Progenitor cell of endocrine pancreas (in vitro differentiated cells): ENCODE measurements around the gene CEP44. TPM values are rescaled to one million over a fixed set of nuclear protein-coding genes. Genes with fewer than 3 reads are reported as not detected.

Experiments
- DNase-seq: peaks from one replicate; pipeline ENCODE4 v3.0.0; 2021; ENCODE audit warnings: low spot score; ENCODE audit not compliant: unreplicated experiment
- H3K27ac Mint-ChIP-seq: 2 replicates; pipeline ENCODE4 v1.8.0; 2021; ENCODE audit warnings: mild to moderate bottlenecking, moderate library complexity, mixed read lengths
- H3K27me3 Mint-ChIP-seq: 2 replicates; pipeline ENCODE4 v1.8.0; 2021; ENCODE audit warnings: mixed read lengths
- H3K36me3 Mint-ChIP-seq: 2 replicates; pipeline ENCODE4 v1.8.0; 2022; ENCODE audit warnings: mixed read lengths; ENCODE audit not compliant: insufficient read depth
- H3K4me1 Mint-ChIP-seq: 2 replicates; pipeline ENCODE4 v1.8.0; 2021; ENCODE audit warnings: low read depth, mixed read lengths
- H3K4me3 Mint-ChIP-seq: 2 replicates; pipeline ENCODE4 v1.8.0; 2021; ENCODE audit warnings: low read depth, mild to moderate bottlenecking, moderate library complexity, mixed read lengths
- H3K9me3 Mint-ChIP-seq: 2 replicates; pipeline ENCODE4 v1.8.0; 2021; ENCODE audit warnings: low read depth, mixed read lengths
- total RNA-seq: library from RNA; stranded (reverse); gene quantifications from 2 replicates; pipeline ENCODE4 v1.2.1, GENCODE V29; 2021
- TF ChIP-seq, protein P1 (sequence below): fragments of 200-600 bp; sonication (generic); IDR thresholded peaks from one replicate; pipeline ENCODE4 v1.5.0; 2021; ENCODE audit warnings: antibody characterized with exemption, mild to moderate bottlenecking; ENCODE audit not compliant: unreplicated experiment

Gene CEP44
- total RNA-seq, 1 donor from 2014 or later, result 16.1 TPM

DNA sequence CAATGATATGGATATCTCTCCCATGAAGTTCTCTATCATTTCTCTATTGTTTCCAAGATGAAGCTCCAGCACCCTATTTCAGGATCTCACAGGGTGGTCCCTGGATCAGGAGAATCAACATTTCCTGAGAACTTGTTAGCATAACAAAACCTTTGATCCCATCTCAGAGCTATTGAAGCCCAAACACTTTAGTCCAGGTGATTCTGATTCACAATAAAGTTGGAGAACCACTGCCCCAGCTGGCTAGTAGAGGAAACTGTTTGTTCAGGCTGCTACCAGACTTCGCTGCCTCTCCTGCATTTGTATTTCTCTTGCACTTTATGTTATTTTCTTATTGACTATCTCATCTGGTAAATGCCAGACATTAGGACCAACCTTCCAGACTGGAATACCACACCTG lies 65.4 kb downstream of the CEP44 start:
- TF ChIP-seq, protein P1, sequence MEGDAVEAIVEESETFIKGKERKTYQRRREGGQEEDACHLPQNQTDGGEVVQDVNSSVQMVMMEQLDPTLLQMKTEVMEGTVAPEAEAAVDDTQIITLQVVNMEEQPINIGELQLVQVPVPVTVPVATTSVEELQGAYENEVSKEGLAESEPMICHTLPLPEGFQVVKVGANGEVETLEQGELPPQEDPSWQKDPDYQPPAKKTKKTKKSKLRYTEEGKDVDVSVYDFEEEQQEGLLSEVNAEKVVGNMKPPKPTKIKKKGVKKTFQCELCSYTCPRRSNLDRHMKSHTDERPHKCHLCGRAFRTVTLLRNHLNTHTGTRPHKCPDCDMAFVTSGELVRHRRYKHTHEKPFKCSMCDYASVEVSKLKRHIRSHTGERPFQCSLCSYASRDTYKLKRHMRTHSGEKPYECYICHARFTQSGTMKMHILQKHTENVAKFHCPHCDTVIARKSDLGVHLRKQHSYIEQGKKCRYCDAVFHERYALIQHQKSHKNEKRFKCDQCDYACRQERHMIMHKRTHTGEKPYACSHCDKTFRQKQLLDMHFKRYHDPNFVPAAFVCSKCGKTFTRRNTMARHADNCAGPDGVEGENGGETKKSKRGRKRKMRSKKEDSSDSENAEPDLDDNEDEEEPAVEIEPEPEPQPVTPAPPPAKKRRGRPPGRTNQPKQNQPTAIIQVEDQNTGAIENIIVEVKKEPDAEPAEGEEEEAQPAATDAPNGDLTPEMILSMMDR, result no peak
- no peak for DNase-seq
- H3K36me3 Mint-ChIP-seq, result peaks cover 4% of the 10 kb centered on the region
- no peak overlapping the region for H3K4me3 Mint-ChIP-seq
- no peaks in the 10 kb centered on the region for H3K4me1 Mint-ChIP-seq
- H3K27me3 Mint-ChIP-seq, result no peaks in the 10 kb centered on the region
- H3K27ac Mint-ChIP-seq, result no peak overlapping the region
- peaks cover 17% of the 10 kb centered on the region for H3K9me3 Mint-ChIP-seq

DNA sequence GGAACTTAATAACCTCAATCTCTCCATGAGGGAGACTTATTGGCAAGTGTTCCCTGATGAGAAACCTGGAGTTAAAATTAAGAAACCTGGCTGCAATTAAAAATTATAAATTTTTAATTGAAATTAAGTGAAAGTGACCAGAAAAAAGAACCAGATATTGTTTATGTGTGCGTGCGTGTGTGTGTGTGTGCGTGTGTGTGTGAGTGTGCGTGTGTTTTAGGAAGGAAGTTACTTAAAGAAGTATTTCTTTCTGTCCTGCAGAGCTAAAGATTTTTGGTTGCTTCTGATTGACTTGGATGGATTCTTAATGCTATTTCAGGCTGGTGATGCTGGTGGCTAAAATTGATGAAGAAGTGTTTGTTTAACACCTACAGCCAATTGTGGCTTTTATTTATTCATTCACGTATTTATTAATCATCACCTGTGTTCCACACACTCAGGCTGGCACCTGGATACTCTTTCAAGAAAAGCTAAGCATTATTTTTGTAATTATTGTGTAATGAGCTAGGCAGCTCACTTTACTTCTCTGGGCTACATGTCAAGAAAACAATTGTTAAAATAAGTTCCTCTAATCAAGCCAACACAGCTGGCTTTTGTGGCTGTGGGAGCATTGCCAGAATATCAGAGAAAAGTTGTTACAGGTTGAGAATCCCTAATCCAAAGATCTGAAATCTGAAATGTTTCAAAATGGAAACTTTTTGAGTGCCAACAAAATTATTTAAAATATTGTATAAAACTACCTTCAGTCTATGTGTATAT lies 68.5 kb downstream of the CEP44 start:
- no peak overlapping the region for H3K4me3 Mint-ChIP-seq
- no peak for DNase-seq
- no peaks in the 10 kb centered on the region for H3K4me1 Mint-ChIP-seq
- H3K9me3 Mint-ChIP-seq, result peaks cover 8% of the 10 kb centered on the region
- no peak overlapping the region for H3K27ac Mint-ChIP-seq
- TF ChIP-seq, protein P1, result no peak
- no peaks in the 10 kb centered on the region for H3K27me3 Mint-ChIP-seq
- H3K36me3 Mint-ChIP-seq, result peaks cover 3% of the 10 kb centered on the region

DNA sequence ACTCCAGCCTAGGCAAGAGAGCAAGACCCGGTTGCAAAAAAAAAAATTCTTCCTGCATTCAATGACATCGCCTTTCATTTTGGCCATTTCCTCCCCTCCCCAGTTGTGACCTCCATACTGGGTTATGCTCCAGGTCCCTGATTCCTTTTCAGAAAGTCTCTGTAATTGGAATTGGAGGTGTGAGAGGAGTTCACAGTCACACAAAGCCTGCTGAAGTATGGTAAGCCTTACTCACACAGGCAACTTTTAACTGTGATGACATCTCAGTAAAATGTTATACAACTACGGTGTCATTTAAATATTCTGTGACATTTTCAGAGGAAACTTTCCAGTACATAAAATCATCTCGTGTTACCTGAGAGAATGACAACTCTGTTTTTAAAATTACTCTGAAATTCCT lies 73.6 kb downstream of the CEP44 start:
- H3K9me3 Mint-ChIP-seq, result peaks cover 3% of the 10 kb centered on the region
- no peak overlapping the region for H3K4me3 Mint-ChIP-seq
- no peak overlapping the region for H3K27ac Mint-ChIP-seq
- H3K4me1 Mint-ChIP-seq, result peaks cover 2% of the 10 kb centered on the region
- no peaks in the 10 kb centered on the region for H3K36me3 Mint-ChIP-seq
- no peak for DNase-seq
- H3K27me3 Mint-ChIP-seq, result no peaks in the 10 kb centered on the region
- TF ChIP-seq, protein P1, result no peak

DNA sequence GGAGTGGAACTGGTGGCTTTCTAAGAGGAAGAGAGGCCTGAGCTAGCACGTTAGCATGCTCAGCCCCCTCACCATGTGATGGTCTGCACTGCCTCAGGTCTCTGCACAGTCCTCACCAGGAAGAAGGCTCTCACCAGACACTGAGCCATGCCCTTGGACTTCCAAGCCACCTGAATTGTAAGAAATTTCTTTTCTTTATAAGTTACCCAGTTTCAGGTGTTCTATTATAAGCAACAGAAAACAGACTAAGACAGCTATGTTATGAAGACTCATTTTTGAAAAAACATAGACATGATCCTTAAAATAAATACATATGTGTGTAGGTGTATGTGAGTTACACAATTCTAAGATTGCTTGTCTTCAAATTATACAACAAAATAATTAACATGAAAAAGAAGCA lies 74.7 kb downstream of the CEP44 start:
- Mint-ChIP-seq H3K27ac (no peak overlapping the region), H3K9me3 (peaks cover 3% of the 10 kb centered on the region), H3K36me3 (no peaks in the 10 kb centered on the region), H3K4me1 (peaks cover 2% of the 10 kb centered on the region), H3K4me3 (no peak overlapping the region), H3K27me3 (no peaks in the 10 kb centered on the region)
- no peak for DNase-seq
- TF ChIP-seq, protein P1, result no peak

DNA sequence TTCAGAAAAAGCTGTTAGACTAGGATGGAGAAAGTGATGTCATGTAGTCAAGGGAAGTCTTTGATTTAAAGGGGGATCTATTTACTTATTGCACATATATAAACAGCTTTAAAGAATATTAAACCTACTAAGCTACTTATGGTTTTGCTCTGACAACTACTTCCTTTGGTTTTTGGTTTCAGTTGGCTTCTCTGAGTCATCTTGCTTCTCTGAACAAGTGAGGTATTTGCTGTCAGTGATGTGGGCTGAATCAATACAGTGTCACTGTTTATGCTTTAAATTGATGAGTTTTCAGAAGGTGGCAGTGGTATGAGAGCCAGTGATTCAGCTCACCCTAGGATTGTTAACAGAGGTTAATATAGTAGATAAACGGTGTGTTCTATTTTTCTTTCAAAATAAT lies 75.1 kb downstream of the CEP44 start:
- Mint-ChIP-seq H3K9me3 (peaks cover 3% of the 10 kb centered on the region), H3K4me3 (no peak overlapping the region), H3K36me3 (no peaks in the 10 kb centered on the region), H3K27me3 (no peaks in the 10 kb centered on the region), H3K27ac (no peak overlapping the region), H3K4me1 (peaks cover 2% of the 10 kb centered on the region)
- DNase-seq, result no peak
- TF ChIP-seq, protein P1, result no peak
